Spleen (tissue), 7 donors: ENCODE data around the gene IGSF5.

Experiments used
- CTCF ChIP-seq, 11 experiments: fragments of 200-600 bp in 7 of 11; fragments of 450-650 bp in 4 of 11; sonication (generic) in 4 of 11; IDR thresholded peaks in 8 of 11; conservative IDR thresholded peaks in 3 of 11; 1 replicate in 7 of 11; 2 replicates in 4 of 11; pipeline versions ENCODE4 v1.4.0 to v1.8.0; 2016 to 2021; ENCODE audit warnings: antibody characterized with exemption in 11 of 11, inconsistent platforms in 4 of 11, mild to moderate bottlenecking in 1 of 11
- POLR2A ChIP-seq, 3 donors: fragments of 450-650 bp; IDR thresholded peaks; one replicate each; pipeline ENCODE4 v1.5.1; 2017; ENCODE audit warnings: antibody characterized with exemption in 3 of 3, mild to moderate bottlenecking in 1 of 3
- POLR2AphosphoS5 ChIP-seq, 3 donors: sonication (generic); formaldehyde crosslinking; IDR thresholded peaks; one replicate each; pipeline ENCODE4 v1.5.1; 2017; ENCODE audit warnings: antibody characterized with exemption in 3 of 3
- donor health status: DM: no; HTN: no; CAD: no; lungs with moderate emphysema.
- donor health status: DM: no; HTN: no; CAD: no.
- donor health status: DM: no; HTN: no; CAD: no.

DNA sequence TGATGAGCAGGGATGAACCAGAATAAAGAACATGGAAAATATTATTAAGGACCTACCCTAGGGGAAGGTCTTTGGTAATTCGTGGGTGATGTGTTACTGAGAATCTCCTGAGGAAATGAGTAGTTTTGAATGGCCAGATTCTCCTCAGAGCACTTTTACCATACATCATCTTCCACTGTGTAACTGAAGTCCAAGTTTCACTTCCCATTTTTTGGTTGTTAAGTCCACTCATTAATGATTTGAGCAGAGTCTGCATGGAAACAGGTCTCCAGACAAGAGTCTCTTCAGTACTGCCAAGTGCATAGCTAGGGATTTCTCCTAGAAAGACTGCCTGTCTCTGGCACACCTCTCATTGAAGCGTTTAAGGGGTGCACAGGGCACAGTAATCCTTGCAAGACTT is 73.6 kb downstream of the IGSF5 start:
- TF ChIP-seq POLR2AphosphoS5 (IDR thresholded peaks at IDR 0.05) (no peak), CTCF (IDR thresholded peaks at IDR 0.05 in 8 of 11, conservative IDR thresholded peaks at IDR 0.05 in 3 of 11) (no peak), POLR2A (IDR thresholded peaks at IDR 0.05) (no peak)
